ENCODE data around the gene WDFY2. TPM values are rescaled to one million over a fixed set of nuclear protein-coding genes. Genes with fewer than 3 reads are reported as not detected.
"Not testable (repeated sequence)": the region's sequence is repeated elsewhere in the genome, so short reads cannot be mapped to it uniquely, and the experiment has no call there.

WDFY2 gene
- total RNA-seq, 1 donor from 2014 or later, result 3.9 TPM

- peaks cover 2% of the 10 kb centered on the region for H3K27me3 Mint-ChIP-seq (ENCODE audit: low read depth)
- peaks cover 4% of the 10 kb centered on the region for H3K4me1 Mint-ChIP-seq (ENCODE audit: low read depth)
- peaks cover 2% of the 10 kb centered on the region for H3K9me3 Mint-ChIP-seq (ENCODE audit: low read depth)
- no peak for DNase-seq (ENCODE audit: low spot score)
- no peak overlapping the region for H3K4me3 Mint-ChIP-seq (ENCODE audit: unreplicated experiment)
- TF ChIP-seq, protein P1, sequence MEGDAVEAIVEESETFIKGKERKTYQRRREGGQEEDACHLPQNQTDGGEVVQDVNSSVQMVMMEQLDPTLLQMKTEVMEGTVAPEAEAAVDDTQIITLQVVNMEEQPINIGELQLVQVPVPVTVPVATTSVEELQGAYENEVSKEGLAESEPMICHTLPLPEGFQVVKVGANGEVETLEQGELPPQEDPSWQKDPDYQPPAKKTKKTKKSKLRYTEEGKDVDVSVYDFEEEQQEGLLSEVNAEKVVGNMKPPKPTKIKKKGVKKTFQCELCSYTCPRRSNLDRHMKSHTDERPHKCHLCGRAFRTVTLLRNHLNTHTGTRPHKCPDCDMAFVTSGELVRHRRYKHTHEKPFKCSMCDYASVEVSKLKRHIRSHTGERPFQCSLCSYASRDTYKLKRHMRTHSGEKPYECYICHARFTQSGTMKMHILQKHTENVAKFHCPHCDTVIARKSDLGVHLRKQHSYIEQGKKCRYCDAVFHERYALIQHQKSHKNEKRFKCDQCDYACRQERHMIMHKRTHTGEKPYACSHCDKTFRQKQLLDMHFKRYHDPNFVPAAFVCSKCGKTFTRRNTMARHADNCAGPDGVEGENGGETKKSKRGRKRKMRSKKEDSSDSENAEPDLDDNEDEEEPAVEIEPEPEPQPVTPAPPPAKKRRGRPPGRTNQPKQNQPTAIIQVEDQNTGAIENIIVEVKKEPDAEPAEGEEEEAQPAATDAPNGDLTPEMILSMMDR (IDR thresholded peaks at IDR 0.05), result no peak
- no peak overlapping the region for H3K27ac Mint-ChIP-seq (ENCODE audit: unreplicated experiment)
- no peaks in the 10 kb centered on the region for H3K36me3 Mint-ChIP-seq (ENCODE audit: low read depth)
Measured at GRCh38 chr13:51541809-51542258, 42.4 kb upstream of the WDFY2 start.

GRCh38 chr13:51542346-51543242 is 41.7 kb upstream of the WDFY2 start:
- no peaks in the 10 kb centered on the region for H3K9me3 Mint-ChIP-seq (ENCODE audit: low read depth)
- peaks cover 2% of the 10 kb centered on the region for H3K27me3 Mint-ChIP-seq (ENCODE audit: low read depth)
- no peaks in the 10 kb centered on the region for H3K36me3 Mint-ChIP-seq (ENCODE audit: low read depth)
- peaks cover 4% of the 10 kb centered on the region for H3K4me1 Mint-ChIP-seq (ENCODE audit: low read depth)
- H3K4me3 Mint-ChIP-seq (ENCODE audit: unreplicated experiment), result no peak overlapping the region
- no peak overlapping the region for H3K27ac Mint-ChIP-seq (ENCODE audit: unreplicated experiment)
- DNase-seq (ENCODE audit: low spot score), result no peak
- TF ChIP-seq, protein P1 (IDR thresholded peaks at IDR 0.05), result no peak

DNA sequence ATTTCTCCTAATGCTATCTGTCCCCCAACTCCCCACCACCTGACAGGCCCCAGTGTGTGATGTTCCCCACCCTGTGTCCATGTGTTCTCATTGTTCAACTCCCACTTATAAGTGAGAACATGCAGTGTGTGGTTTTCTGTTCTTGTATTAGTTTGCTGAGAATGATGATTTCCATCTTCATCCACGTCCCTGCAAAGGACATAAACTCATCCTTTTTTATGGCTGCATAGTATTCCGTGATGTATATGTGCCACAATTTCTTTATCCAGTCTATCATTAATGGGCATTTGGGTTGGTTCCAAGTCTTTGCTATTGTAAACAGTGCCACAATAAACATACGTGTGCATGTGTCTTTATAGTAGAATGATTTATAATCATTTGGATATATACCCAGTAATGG is 38.8 kb upstream of the WDFY2 start:
- H3K27me3 Mint-ChIP-seq (ENCODE audit: low read depth); H3K27ac Mint-ChIP-seq (ENCODE audit: unreplicated experiment); H3K4me3 Mint-ChIP-seq (ENCODE audit: unreplicated experiment); H3K9me3 Mint-ChIP-seq (ENCODE audit: low read depth); H3K36me3 Mint-ChIP-seq (ENCODE audit: low read depth); DNase-seq (ENCODE audit: low spot score): not testable (repeated sequence)
- H3K4me1 Mint-ChIP-seq (ENCODE audit: low read depth), result peaks cover 13% of the 10 kb centered on the region

GRCh38 chr13:51547425-51548176 is 36.7 kb upstream of the WDFY2 start:
- H3K36me3 Mint-ChIP-seq (ENCODE audit: low read depth), result no peaks in the 10 kb centered on the region
- TF ChIP-seq, protein P1 (IDR thresholded peaks at IDR 0.05), result no peak
- H3K9me3 Mint-ChIP-seq (ENCODE audit: low read depth), result no peaks in the 10 kb centered on the region
- no peaks in the 10 kb centered on the region for H3K27me3 Mint-ChIP-seq (ENCODE audit: low read depth)
- H3K4me1 Mint-ChIP-seq (ENCODE audit: low read depth), result peaks cover 13% of the 10 kb centered on the region
- no peak overlapping the region for H3K4me3 Mint-ChIP-seq (ENCODE audit: unreplicated experiment)
- DNase-seq (ENCODE audit: low spot score), result no peak
- H3K27ac Mint-ChIP-seq (ENCODE audit: unreplicated experiment), result no peak overlapping the region

GRCh38 chr13:51549050-51549449 is 35.2 kb upstream of the WDFY2 start:
- TF ChIP-seq, protein P1 (IDR thresholded peaks at IDR 0.05), result no peak
- Mint-ChIP-seq H3K4me3 (ENCODE audit: unreplicated experiment) (no peak overlapping the region), H3K27ac (ENCODE audit: unreplicated experiment) (no peak overlapping the region), H3K36me3 (ENCODE audit: low read depth) (no peaks in the 10 kb centered on the region), H3K27me3 (ENCODE audit: low read depth) (peaks cover 1% of the 10 kb centered on the region), H3K9me3 (ENCODE audit: low read depth) (no peaks in the 10 kb centered on the region), H3K4me1 (ENCODE audit: low read depth) (peaks cover 13% of the 10 kb centered on the region)
- DNase-seq (ENCODE audit: low spot score), result no peak

Measured in chondrocyte (in vitro differentiated cells).